H1 (cell line): ENCODE results near the gene FGFR2. TPM values are rescaled to one million over a fixed set of nuclear protein-coding genes. Genes with fewer than 3 reads are reported as not detected.

Experiments
- CBX8 ChIP-seq: fragments of 300-800, 300-1000 bp; sonication (generic); IDR thresholded peaks from 2 replicates; pipeline ENCODE4 v1.7.1; 2016; ENCODE audit warnings: low read depth, low read length, borderline replicate concordance
- HDAC2 ChIP-seq, 2 experiments: fragments of 300-600 bp in 1 of 2; sonication (generic) in 1 of 2; IDR thresholded peaks; 2 replicates each; pipeline ENCODE4 v1.6.1; 2011 to 2012; ENCODE audit warnings: low read depth in 2 of 2, low read length in 2 of 2, mild to moderate bottlenecking in 2 of 2, moderate library complexity in 2 of 2, borderline replicate concordance in 1 of 2, inconsistent platforms in 1 of 2
- POLR2AphosphoS5 ChIP-seq: IDR thresholded peaks from 2 replicates; pipeline ENCODE4 v1.6.1; 2011; ENCODE audit warnings: low read depth, low read length
- SP1 ChIP-seq: IDR thresholded peaks from 2 replicates; pipeline ENCODE4 v1.6.1; 2011; ENCODE audit warnings: low read depth, low read length
- polyA plus RNA-seq, 7 experiments: library from polyadenylated mRNA; depleted of rRNA in 3 of 7; stranded (reverse) in 5 of 7; unstranded in 2 of 7; fragments of >200 nt in 5 of 7; fragments of 200-250 nt in 2 of 7; gene quantifications; 1 replicate in 5 of 7; 2 replicates in 1 of 7; 4 replicates in 1 of 7; pipeline versions ENCODE4 v1.2.1 to v1.2.3, GENCODE V29; 2011 to 2013; ENCODE audit warnings: missing spikeins in 2 of 7, mixed read lengths in 2 of 7
- total RNA-seq: library from RNA; stranded (reverse); fragmentation: NEBNext Ultra II Directional; extraction: Animal tissue kit (Norgen Biotek cat#: 25700); gene quantifications from 2 replicates; pipeline ENCODE4 v1.2.1, GENCODE V29; 2021
- TF ChIP-seq, protein P1 (sequence below): IDR thresholded peaks from 2 replicates; pipeline ENCODE4 v1.6.1; 2011; ENCODE audit warnings: low read depth, mild to moderate bottlenecking, low read length; ENCODE audit not compliant: insufficient read depth

FGFR2 gene
- total and polyA plus RNA-seq, 2 of the 8 experiments (the other 6 are each of a cell fraction or from before 2014, with no cell fraction given), result 50.2 to 81.2 TPM

GRCh38 chr10:121522831-121523230 is 75.4 kb downstream of the FGFR2 start (continued):
- TF ChIP-seq SP1, result no peak
- TF ChIP-seq HDAC2 (IDR thresholded peaks at IDR 0.05; ENCODE audit: borderline replicate concordance in 1 of 2, low read depth in 2 of 2, low read length in 2 of 2), result no peak
- TF ChIP-seq, protein P1, sequence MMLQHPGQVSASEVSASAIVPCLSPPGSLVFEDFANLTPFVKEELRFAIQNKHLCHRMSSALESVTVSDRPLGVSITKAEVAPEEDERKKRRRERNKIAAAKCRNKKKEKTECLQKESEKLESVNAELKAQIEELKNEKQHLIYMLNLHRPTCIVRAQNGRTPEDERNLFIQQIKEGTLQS, result no peak
- no peak for TF ChIP-seq CBX8
- TF ChIP-seq POLR2AphosphoS5, result no peak
